GM19193 (cell line): ENCODE data around the gene SERPINA5.

ENCODE experiments used
- POLR2A ChIP-seq: IDR thresholded peaks from 4 replicates; pipeline ENCODE4 v1.6.1; 2011; ENCODE audit not compliant: insufficient read depth, insufficient read length; ENCODE audit errors: extremely low read depth

SERPINA5 gene

GRCh38 chr14:94581127-94581999 is at the start of gene SERPINA5:
SERPINA5 (plus strand) TSS chr14:94581426; CDS start chr14:94587363, 5,937 bp downstream.
- no peak for TF ChIP-seq POLR2A

- TF ChIP-seq POLR2A, result no peak
Measured at GRCh38 chr14:94532447-94532846, 48.8 kb upstream of the SERPINA5 start.

GRCh38 chr14:94535506-94535905 is 45.7 kb upstream of the SERPINA5 start:
- no peak for TF ChIP-seq POLR2A

GRCh38 chr14:94536836-94537235 is 44.4 kb upstream of the SERPINA5 start:
- no peak for TF ChIP-seq POLR2A

GRCh38 chr14:94538070-94538740 is 43.0 kb upstream of the SERPINA5 start:
- no peak for TF ChIP-seq POLR2A

GRCh38 chr14:94539181-94539580 is 42.0 kb upstream of the SERPINA5 start:
- TF ChIP-seq POLR2A, result no peak

- no peak for TF ChIP-seq POLR2A
Measured at GRCh38 chr14:94540031-94540794, 41.0 kb upstream of the SERPINA5 start.

GRCh38 chr14:94541234-94541975 is 39.8 kb upstream of the SERPINA5 start:
- no peak for TF ChIP-seq POLR2A

- TF ChIP-seq POLR2A, result no peak
Measured at GRCh38 chr14:94542111-94542810, 39.0 kb upstream of the SERPINA5 start.

GRCh38 chr14:94542811-94543440 is 38.3 kb upstream of the SERPINA5 start:
- TF ChIP-seq POLR2A, result no peak

- no peak for TF ChIP-seq POLR2A
Measured at GRCh38 chr14:94543449-94544124, 37.6 kb upstream of the SERPINA5 start.

- TF ChIP-seq POLR2A, result no peak
Measured at GRCh38 chr14:94544726-94545125, 36.5 kb upstream of the SERPINA5 start.
